Measurements from ENCODE around the gene PATJ.
"Not testable (repeated sequence)": the region's sequence is repeated elsewhere in the genome, so short reads cannot be mapped to it uniquely, and the experiment has no call there.

PATJ gene

GRCh38 chr1:61749574-61749973 lies 7.3 kb downstream of the PATJ start:
- no peak for DNase-seq

GRCh38 chr1:61752921-61753389 lies 10.7 kb downstream of the PATJ start:
- DNase-seq = no peak

GRCh38 chr1:61753998-61754508 lies 11.8 kb downstream of the PATJ start:
- DNase-seq = no peak

- no peak for DNase-seq
Observed at GRCh38 chr1:61754545-61754944, 12.3 kb downstream of the PATJ start.

GRCh38 chr1:61756773-61757172 lies 14.5 kb downstream of the PATJ start:
- DNase-seq = no peak

- no peak for DNase-seq
Observed at GRCh38 chr1:61757950-61758349, 15.7 kb downstream of the PATJ start.

- DNase-seq = no peak
Observed at GRCh38 chr1:61770131-61770530, 27.9 kb downstream of the PATJ start.

GRCh38 chr1:61776091-61776490 lies 33.8 kb downstream of the PATJ start:
- no peak for DNase-seq

- DNase-seq = no peak
Observed at GRCh38 chr1:61779231-61779630, 37.0 kb downstream of the PATJ start.

DNA sequence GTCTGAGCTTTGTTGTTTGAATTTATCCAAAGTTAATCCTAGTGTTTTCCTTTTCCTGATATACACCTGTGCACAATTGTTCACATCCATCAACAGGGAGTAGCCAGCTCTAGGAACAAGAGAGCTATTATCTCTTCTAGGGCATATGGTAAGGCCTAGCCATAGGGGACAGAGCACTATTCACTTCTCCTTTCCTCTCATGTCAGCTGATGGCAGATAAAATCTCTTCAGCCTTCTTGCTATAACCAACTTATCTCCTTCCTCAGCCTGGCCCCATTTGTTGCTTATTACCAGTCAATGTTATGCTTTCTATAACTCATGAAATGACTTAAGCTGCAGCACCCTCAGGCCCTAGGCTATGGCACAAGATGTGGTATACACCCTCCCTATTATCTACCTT lies 38.9 kb downstream of the PATJ start:
- peak; percentile 14 for DNase-seq

DNA sequence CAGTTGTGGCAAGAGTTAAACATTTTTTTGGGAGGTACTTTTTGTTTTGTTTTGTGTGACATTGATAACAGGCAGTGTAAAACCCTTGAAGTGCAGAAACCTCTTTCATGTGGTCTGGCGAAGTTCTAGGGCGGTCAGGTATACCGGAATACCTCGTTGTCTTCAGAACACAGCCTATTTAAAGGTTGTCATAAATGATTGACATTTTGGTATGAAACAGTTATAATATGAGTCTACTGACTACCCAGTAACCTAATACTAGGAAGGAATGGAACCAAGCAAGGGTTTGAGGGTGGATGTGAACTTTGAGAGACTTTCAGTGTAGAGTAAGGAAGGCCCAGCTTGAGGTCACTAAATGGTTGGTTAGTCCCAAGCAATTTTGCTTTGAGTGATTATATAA lies 40.5 kb downstream of the PATJ start:
- DNase-seq = no peak

GRCh38 chr1:61784726-61785125 lies 42.4 kb downstream of the PATJ start:
- no peak for DNase-seq

DNA sequence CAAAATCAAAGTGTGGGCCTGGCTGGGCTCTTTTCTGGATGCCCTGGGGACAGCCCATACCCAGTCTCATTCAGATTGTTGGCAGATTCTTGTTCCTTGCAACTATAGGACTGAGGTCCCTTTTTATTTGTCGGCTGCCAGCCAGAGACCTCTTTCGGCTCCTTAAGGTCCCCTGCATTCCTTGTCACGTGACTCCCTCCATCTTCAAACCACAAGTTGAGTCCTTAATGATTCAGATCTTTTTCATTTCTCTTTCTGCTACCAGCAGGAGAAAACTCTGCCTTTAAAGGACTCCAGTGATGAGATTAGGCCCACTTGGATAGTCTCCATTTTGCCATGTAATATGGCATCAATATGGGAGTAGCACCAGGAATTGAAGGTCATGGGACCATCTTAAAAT lies 48.6 kb downstream of the PATJ start:
- DNase-seq = no peak

DNA sequence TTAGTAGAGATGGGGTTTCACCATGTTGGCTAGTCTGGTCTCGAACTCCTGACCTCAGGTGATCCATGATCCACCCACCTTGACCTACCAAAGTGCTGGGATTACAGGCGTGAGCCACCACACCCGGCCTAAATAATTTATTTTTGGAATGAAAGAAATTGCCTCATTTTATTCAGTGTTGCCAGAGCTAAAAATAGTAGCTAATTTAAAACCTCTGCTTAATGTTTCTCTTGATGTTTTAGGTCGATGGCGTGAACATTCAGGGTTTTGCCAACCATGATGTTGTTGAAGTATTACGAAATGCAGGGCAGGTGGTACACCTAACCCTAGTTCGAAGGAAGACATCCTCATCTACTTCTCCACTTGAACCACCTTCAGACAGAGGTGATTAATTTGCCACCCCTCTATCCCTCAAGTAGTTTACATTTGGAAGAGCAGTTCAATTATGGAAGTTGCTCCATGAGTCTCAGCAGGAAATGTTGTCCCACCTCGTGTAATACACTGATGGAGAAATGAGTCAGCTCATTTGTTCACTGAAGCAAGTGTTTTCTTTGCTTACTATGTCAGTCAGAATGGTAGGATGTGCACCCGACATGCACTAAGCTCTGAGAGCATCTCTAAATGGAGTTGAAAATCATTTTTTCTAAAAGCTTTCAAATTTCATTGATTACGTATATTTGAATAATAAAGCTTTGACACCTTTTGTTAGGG lies 54.9 kb downstream of the PATJ start:
- no peak for DNase-seq

DNA sequence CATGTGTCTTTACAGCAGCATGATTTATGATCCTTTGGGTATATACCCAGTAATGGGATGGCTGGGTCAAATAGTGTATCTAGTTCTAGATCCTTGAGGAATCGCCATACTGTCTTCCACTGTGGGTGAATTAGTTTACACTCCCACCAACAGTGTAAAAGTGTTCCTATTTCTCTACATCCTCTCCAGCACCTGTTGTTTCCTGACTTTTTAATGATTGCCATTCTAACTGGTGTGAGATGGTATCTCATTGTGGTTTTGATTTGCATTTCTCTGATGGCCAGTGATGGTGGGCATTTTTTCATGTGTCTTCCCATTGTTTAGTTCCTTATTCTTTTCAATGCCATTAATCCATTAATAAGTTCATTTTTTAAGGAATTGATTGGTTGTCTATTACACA lies 58.8 kb downstream of the PATJ start:
- not testable (repeated sequence) for DNase-seq

GRCh38 chr1:61807606-61808140 lies 65.4 kb downstream of the PATJ start:
- DNase-seq = no peak

DNA sequence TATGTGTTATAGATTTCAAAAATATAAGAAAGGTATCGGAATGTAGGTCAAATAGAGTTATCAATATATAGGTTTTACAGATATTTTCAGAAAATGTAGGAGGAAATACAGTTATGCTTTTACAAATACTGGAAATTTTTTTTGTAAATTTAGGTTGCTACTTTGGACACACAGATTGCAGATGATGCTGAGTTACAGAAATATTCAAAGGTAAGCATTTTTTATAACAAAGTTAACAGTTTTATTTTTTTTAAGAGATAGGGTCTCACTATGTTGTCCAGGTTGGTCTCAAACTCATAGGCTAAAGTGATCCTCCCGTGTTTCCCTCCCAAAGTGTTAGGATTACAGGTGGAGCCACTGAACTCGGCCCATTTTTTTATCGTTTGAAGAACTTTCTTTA lies 66.0 kb downstream of the PATJ start:
- DNase-seq = no peak

- DNase-seq = no peak
Observed at GRCh38 chr1:61808968-61809367, 66.7 kb downstream of the PATJ start.

DNA sequence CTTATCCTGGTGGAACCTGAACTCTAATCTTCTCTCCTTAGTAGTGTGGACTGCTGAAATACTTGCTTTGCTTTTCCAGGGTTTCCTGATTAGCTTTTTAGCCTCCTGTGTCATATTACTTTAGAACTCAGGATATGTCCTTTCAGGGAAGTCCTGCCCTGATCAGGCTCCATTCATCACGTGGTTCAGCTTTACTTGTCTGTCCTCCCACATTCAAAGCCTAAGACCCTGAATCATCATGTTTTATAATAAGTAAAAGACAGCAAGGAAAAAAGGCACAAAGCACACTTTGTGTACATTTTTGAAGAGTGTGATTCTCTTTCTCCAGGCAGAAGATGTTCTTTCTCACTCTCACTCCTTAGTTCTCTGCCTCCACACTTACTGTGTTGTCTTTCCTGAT lies 70.6 kb downstream of the PATJ start:
- no peak for DNase-seq

DNA sequence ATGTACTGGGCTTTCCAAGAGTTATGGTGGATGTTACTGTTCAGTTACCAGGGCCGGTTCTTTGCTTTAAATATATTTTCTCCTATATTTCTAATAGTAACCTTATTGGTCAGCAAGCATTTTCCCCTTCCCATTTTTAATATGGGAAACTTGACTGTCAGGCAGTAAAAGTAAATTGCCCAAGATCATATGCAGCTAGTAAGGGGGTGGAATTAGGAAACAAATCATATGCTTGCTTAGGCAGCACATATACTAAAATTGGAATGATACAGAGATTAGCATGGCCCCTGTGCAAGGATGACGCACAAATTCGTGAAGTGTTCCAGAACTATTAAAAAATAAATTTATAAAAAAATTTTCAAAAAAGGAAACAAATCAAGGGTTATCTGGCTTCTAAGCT lies 73.9 kb downstream of the PATJ start:
- no peak for DNase-seq

GRCh38 chr1:61818992-61819391 lies 76.7 kb downstream of the PATJ start:
- no peak for DNase-seq

GRCh38 chr1:61819421-61819820 lies 77.1 kb downstream of the PATJ start:
- DNase-seq = no peak

DNA sequence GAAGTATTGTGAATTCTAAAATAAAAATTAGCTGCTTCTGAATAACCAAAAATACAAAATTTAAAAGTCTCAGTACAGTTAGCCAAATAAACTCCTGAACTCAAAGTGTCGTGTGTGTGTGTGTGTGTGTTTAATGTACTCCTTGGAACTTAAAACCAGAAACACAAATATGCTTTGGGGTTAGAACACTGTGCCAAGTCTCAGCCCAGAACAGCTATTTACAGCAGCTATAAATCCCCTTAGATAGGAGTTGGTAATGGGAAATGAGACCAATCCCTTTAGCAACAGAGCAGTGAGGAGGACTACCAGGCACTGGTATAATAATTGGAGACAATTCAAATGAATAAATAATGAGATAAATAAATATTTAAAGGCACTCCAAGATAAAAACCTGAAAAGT lies 83.1 kb downstream of the PATJ start:
- DNase-seq = no peak

DNA sequence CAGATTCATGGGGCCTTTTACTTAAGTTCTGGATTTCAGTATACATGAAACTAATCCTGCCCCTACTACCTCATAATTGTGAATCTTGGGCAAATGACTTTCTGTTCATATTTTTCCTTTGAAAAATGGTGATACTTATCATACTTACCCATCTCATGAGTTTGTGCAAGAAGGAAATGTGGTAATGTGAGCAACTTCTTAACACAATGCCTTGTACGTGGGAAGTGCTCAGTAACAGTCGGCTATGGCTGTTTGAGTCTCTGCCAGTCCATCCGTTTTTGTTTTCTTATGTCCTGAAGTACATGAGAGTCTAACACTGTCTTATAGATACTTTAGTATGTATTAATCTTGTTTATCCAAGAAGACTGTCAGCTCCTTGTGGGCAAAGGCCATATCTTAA lies 86.5 kb downstream of the PATJ start:
- peak; percentile 23 for DNase-seq

GRCh38 chr1:61836649-61837048 lies 94.4 kb downstream of the PATJ start:
- DNase-seq = no peak

All from KG1 (cell line).